ENCODE data around the gene PRDX5.
"Not testable (repeated sequence)": the region's sequence is repeated elsewhere in the genome, so short reads cannot be mapped to it uniquely, and the experiment has no call there.

Gene PRDX5

GRCh38 chr11:64299847-64300648 is 17.9 kb upstream of the PRDX5 start, which contains the start of gene CATSPERZ:
Gene CATSPERZ (plus strand): TSS chr11:64300358. CDS start chr11:64300411, 53 bp downstream.
- H2AFZ ChIP-seq (ENCODE audit: low read length, unreplicated experiment), result no peak within 1 kb of the TSS
- H3K79me2 ChIP-seq (ENCODE audit: control insufficient read depth, insufficient read depth, low read length, unreplicated experiment), result no peaks in the 10 kb centered on the region
- no peaks in the 10 kb centered on the region for H3K36me3 ChIP-seq (ENCODE audit: insufficient read depth, low read length)
- H3K4me3 ChIP-seq (ENCODE audit: low read depth, low read length), result peak within 1 kb of the TSS; percentile 68
- H3K4me1 ChIP-seq (ENCODE audit: control insufficient read depth, insufficient read depth, low read length, unreplicated experiment), result peaks cover 10% of the 10 kb centered on the region
- no peak within 1 kb of the TSS for H3K27ac ChIP-seq (ENCODE audit: low read depth, low read length)
- H3K27me3 ChIP-seq (ENCODE audit: insufficient read depth, low read length), result peaks cover 54% of the 10 kb centered on the region

GRCh38 chr11:64303109-64304031 is 14.6 kb upstream of the PRDX5 start:
- Histone ChIP-seq H2AFZ (ENCODE audit: low read length, unreplicated experiment) (no peak overlapping the region), H3K4me1 (ENCODE audit: control insufficient read depth, insufficient read depth, low read length, unreplicated experiment) (peaks cover 19% of the 10 kb centered on the region), H3K79me2 (ENCODE audit: control insufficient read depth, insufficient read depth, low read length, unreplicated experiment) (peaks cover 10% of the 10 kb centered on the region), H3K27ac (ENCODE audit: low read depth, low read length) (no peak overlapping the region), H3K4me3 (ENCODE audit: low read depth, low read length) (no peak overlapping the region), H3K27me3 (ENCODE audit: insufficient read depth, low read length) (peaks cover 25% of the 10 kb centered on the region), H3K36me3 (ENCODE audit: insufficient read depth, low read length) (no peaks in the 10 kb centered on the region)

- Histone ChIP-seq H3K36me3 (ENCODE audit: insufficient read depth, low read length) (no peaks in the 10 kb centered on the region), H3K79me2 (ENCODE audit: control insufficient read depth, insufficient read depth, low read length, unreplicated experiment) (peaks cover 10% of the 10 kb centered on the region), H3K27ac (ENCODE audit: low read depth, low read length) (no peak overlapping the region), H2AFZ (ENCODE audit: low read length, unreplicated experiment) (no peak overlapping the region), H3K4me3 (ENCODE audit: low read depth, low read length) (peak overlapping the region; percentile 78), H3K27me3 (ENCODE audit: insufficient read depth, low read length) (peaks cover 18% of the 10 kb centered on the region), H3K4me1 (ENCODE audit: control insufficient read depth, insufficient read depth, low read length, unreplicated experiment) (peaks cover 19% of the 10 kb centered on the region)
Observed at GRCh38 chr11:64304032-64304315, 13.9 kb upstream of the PRDX5 start.

GRCh38 chr11:64304316-64305072 is 13.4 kb upstream of the PRDX5 start:
- H3K27me3 ChIP-seq (ENCODE audit: insufficient read depth, low read length), result peaks cover 13% of the 10 kb centered on the region
- H3K79me2 ChIP-seq (ENCODE audit: control insufficient read depth, insufficient read depth, low read length, unreplicated experiment), result peaks cover 10% of the 10 kb centered on the region
- peak overlapping the region; percentile 71 for H3K27ac ChIP-seq (ENCODE audit: low read depth, low read length)
- H3K4me1 ChIP-seq (ENCODE audit: control insufficient read depth, insufficient read depth, low read length, unreplicated experiment), result peaks cover 19% of the 10 kb centered on the region
- peak overlapping the region; percentile 58 for H2AFZ ChIP-seq (ENCODE audit: low read length, unreplicated experiment)
- H3K36me3 ChIP-seq (ENCODE audit: insufficient read depth, low read length), result no peaks in the 10 kb centered on the region
- H3K4me3 ChIP-seq (ENCODE audit: low read depth, low read length), result peak overlapping the region; percentile 78

DNA sequence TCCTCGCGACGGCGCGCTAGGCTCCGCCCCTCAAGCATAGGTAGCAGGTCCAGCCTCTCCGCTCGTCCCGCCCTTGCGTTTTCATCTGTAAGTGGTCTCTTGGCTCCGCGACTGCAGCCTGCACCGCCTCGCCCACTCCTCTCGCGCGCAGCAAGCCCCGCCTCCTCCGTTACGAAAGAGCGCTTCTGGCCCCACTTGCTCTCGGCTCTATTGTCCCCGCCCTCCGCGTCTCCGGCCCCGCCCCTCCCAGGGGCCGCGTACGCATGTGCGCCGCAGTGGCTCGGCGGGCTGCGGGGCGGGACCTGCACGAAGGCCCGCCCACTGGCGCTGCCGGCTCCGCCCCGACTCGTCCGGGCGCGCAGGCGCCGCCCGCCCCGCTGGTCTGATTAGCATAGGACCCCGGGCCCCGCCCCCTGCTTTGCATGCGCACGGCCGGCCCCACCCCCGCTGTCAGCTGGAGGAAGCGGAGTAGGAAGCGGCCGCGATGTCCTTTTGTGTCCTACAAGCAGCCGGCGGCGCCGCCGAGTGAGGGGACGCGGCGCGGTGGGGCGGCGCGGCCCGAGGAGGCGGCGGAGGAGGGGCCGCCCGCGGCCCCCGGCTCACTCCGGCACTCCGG is 12.7 kb upstream of the PRDX5 start, which contains the start of gene ESRRA:
ESRRA (plus strand) TSS at position 450 of the 616 bp plus-strand sequence. CDS start 1,656 bp downstream, outside the sequence.
- Histone ChIP-seq H3K27me3 (ENCODE audit: insufficient read depth, low read length) (peaks cover 6% of the 10 kb centered on the region; the same call in 1 of the 2 replicates), H3K4me1 (ENCODE audit: control insufficient read depth, insufficient read depth, low read length, unreplicated experiment) (peaks cover 14% of the 10 kb centered on the region), H3K27ac (ENCODE audit: low read depth, low read length) (peak within 1 kb of the TSS; percentile 71), H3K36me3 (ENCODE audit: insufficient read depth, low read length) (no peaks in the 10 kb centered on the region), H3K79me2 (ENCODE audit: control insufficient read depth, insufficient read depth, low read length, unreplicated experiment) (peaks cover 10% of the 10 kb centered on the region), H3K4me3 (ENCODE audit: low read depth, low read length) (peak within 1 kb of the TSS; percentile 94), H2AFZ (ENCODE audit: low read length, unreplicated experiment) (peak within 1 kb of the TSS; percentile 58)

DNA sequence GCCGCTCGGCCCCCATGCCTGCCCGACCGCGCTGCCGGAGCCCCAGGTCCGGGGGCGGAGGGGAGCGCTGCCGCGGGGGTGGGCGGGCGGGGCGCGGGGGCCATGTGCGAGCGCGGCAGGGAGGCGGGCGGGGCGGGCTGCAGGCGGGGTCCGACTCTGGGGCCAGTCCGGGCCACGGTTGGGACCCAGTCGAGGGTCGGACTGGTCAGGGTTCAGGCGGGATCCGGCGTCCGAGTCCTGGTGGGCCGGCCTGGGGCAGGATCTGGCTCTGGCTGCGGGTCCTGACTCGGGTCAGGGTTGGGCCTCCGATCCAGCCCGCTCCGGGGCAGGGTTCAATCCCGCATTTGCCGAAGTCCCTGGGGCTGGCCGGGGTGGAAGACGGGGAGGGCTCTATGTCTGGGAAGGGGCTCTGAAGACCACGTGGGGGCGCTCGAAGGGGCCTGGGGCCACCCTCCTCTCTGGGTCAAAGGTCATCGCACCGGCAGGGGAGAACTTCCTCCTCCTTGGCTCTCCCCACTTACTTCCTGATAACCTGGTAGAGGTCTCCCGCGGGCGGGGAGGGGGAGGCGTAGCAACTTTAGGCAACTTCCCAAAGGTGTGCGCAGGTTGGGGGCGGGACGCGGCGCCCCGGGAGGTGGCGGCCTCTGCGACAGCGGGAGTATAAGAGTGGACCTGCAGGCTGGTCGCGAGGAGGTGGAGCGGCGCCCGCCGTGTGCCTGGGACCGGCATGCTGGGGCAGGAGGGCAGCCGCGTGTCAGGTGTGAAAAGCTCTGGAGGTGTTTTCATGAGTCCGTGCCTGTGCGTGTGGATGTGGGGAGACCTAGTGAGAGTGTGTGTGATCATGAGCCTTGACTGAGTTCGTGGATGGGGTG is 12.0 kb upstream of the PRDX5 start:
- H3K4me3 ChIP-seq (ENCODE audit: low read depth, low read length), result peak overlapping the region; percentile 94
- H3K4me1 ChIP-seq (ENCODE audit: control insufficient read depth, insufficient read depth, low read length, unreplicated experiment), result peaks cover 14% of the 10 kb centered on the region
- no peaks in the 10 kb centered on the region for H3K27me3 ChIP-seq (ENCODE audit: insufficient read depth, low read length)
- no peaks in the 10 kb centered on the region for H3K36me3 ChIP-seq (ENCODE audit: insufficient read depth, low read length)
- H3K79me2 ChIP-seq (ENCODE audit: control insufficient read depth, insufficient read depth, low read length, unreplicated experiment), result peaks cover 10% of the 10 kb centered on the region
- peak overlapping the region; percentile 48 for H2AFZ ChIP-seq (ENCODE audit: low read length, unreplicated experiment)
- no peak overlapping the region for H3K27ac ChIP-seq (ENCODE audit: low read depth, low read length)

GRCh38 chr11:64306563-64306875 is 11.4 kb upstream of the PRDX5 start:
- Histone ChIP-seq H2AFZ (ENCODE audit: low read length, unreplicated experiment) (peak overlapping the region; percentile 48), H3K4me1 (ENCODE audit: control insufficient read depth, insufficient read depth, low read length, unreplicated experiment) (peaks cover 14% of the 10 kb centered on the region), H3K36me3 (ENCODE audit: insufficient read depth, low read length) (no peaks in the 10 kb centered on the region), H3K27ac (ENCODE audit: low read depth, low read length) (no peak overlapping the region), H3K4me3 (ENCODE audit: low read depth, low read length) (peak overlapping the region; percentile 94), H3K79me2 (ENCODE audit: control insufficient read depth, insufficient read depth, low read length, unreplicated experiment) (peaks cover 10% of the 10 kb centered on the region), H3K27me3 (ENCODE audit: insufficient read depth, low read length) (no peaks in the 10 kb centered on the region)

- Histone ChIP-seq H3K4me1 (ENCODE audit: control insufficient read depth, insufficient read depth, low read length, unreplicated experiment) (peaks cover 14% of the 10 kb centered on the region), H3K4me3 (ENCODE audit: low read depth, low read length) (peak overlapping the region; percentile 94), H3K27ac (ENCODE audit: low read depth, low read length) (no peak overlapping the region), H3K27me3 (ENCODE audit: insufficient read depth, low read length) (no peaks in the 10 kb centered on the region), H2AFZ (ENCODE audit: low read length, unreplicated experiment) (no peak overlapping the region), H3K36me3 (ENCODE audit: insufficient read depth, low read length) (no peaks in the 10 kb centered on the region), H3K79me2 (ENCODE audit: control insufficient read depth, insufficient read depth, low read length, unreplicated experiment) (peaks cover 10% of the 10 kb centered on the region)
Observed at GRCh38 chr11:64306876-64307622, 10.9 kb upstream of the PRDX5 start.

DNA sequence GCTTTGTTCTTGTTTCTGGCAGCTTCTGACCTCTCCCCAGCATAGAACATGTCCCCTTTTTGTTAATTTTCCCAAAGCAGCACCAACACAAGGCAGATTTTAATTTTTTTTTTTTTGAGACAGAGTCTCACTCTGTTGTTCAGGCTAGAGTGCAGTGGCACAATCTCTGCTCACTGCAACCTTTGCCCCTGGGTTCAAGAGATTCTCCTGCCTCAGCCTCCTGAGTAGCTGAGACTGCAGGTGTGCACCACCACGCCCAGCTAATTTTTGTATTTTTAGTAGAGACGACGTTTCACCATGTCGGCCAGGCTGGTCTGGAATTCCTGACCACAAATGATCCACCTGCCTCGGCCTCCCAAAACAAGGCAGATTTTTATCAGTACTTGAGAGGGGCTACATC is 10.1 kb upstream of the PRDX5 start:
- H3K27ac ChIP-seq (ENCODE audit: low read depth, low read length), result not testable (repeated sequence)

More for the DNA sequence above, 10.1 kb upstream of the PRDX5 start:
- Histone ChIP-seq H3K4me1 (ENCODE audit: control insufficient read depth, insufficient read depth, low read length, unreplicated experiment) (peaks cover 14% of the 10 kb centered on the region), H3K79me2 (ENCODE audit: control insufficient read depth, insufficient read depth, low read length, unreplicated experiment) (peaks cover 10% of the 10 kb centered on the region)
- not testable (repeated sequence) for H3K27me3 ChIP-seq (ENCODE audit: insufficient read depth, low read length); H3K36me3 ChIP-seq (ENCODE audit: insufficient read depth, low read length); H3K4me3 ChIP-seq (ENCODE audit: low read depth, low read length); H2AFZ ChIP-seq (ENCODE audit: low read length, unreplicated experiment)

All from ACC112 (cell line).